HG02884 (cell line): ENCODE data around the gene OR11A1.
"Not testable (repeated sequence)": the region's sequence is repeated elsewhere in the genome, so short reads cannot be mapped to it uniquely, and the experiment has no call there.

Experiments
- ATAC-seq: cut with Tn5 transposase; IDR thresholded peaks from one replicate; pipeline ENCODE4 v1.9.1; 2021; ENCODE audit warnings: mild to moderate bottlenecking, moderate library complexity; ENCODE audit not compliant: unreplicated experiment

Gene OR11A1

GRCh38 chr6:29479560-29479959 lies 22.7 kb upstream of the OR11A1 start:
- no peak for ATAC-seq

- ATAC-seq, result no peak
Measured at GRCh38 chr6:29478740-29479139, 21.9 kb upstream of the OR11A1 start.

- no peak for ATAC-seq
Measured at GRCh38 chr6:29477923-29478450, 21.1 kb upstream of the OR11A1 start.

- no peak for ATAC-seq
Measured at GRCh38 chr6:29474996-29475395, 18.1 kb upstream of the OR11A1 start.

GRCh38 chr6:29466241-29466640 lies 9.4 kb upstream of the OR11A1 start:
- ATAC-seq, result no peak

- no peak for ATAC-seq
Measured at GRCh38 chr6:29465801-29466200, 8.9 kb upstream of the OR11A1 start.

- no peak for ATAC-seq
Measured at GRCh38 chr6:29465279-29465678, 8.4 kb upstream of the OR11A1 start.

GRCh38 chr6:29462022-29462421 lies 5.2 kb upstream of the OR11A1 start:
- ATAC-seq, result no peak

- ATAC-seq, result no peak
Measured at GRCh38 chr6:29461021-29461814, 4.3 kb upstream of the OR11A1 start.

- ATAC-seq, result no peak
Measured at GRCh38 chr6:29451471-29452193, 5.2 kb downstream of the OR11A1 start.

GRCh38 chr6:29447670-29448069 lies 9.2 kb downstream of the OR11A1 start:
- no peak for ATAC-seq

- not testable (repeated sequence) for ATAC-seq
Measured at GRCh38 chr6:29444031-29444430, 12.8 kb downstream of the OR11A1 start.

- ATAC-seq, result no peak
Measured at GRCh38 chr6:29442719-29443118, 14.2 kb downstream of the OR11A1 start.

GRCh38 chr6:29439006-29439405 lies 17.9 kb downstream of the OR11A1 start, which contains the start of gene OR10C1:
Gene OR10C1, plus strand, starts transcription at chr6:29439306. Its CDS starts 710 bp downstream, at chr6:29440016.
- ATAC-seq, result no peak

GRCh38 chr6:29436730-29437129 lies 20.1 kb downstream of the OR11A1 start:
- not testable (repeated sequence) for ATAC-seq

GRCh38 chr6:29426654-29427053 lies 30.2 kb downstream of the OR11A1 start:
- ATAC-seq, result no peak

- ATAC-seq, result no peak
Measured at GRCh38 chr6:29425075-29425474, 31.8 kb downstream of the OR11A1 start.

- ATAC-seq, result no peak
Measured at GRCh38 chr6:29424575-29424974, 32.3 kb downstream of the OR11A1 start.

GRCh38 chr6:29424168-29424567 lies 32.7 kb downstream of the OR11A1 start:
- no peak for ATAC-seq

GRCh38 chr6:29419516-29419915 lies 37.4 kb downstream of the OR11A1 start:
- no peak for ATAC-seq

- no peak for ATAC-seq
Measured at GRCh38 chr6:29414588-29414987, 42.3 kb downstream of the OR11A1 start, which contains the start of gene OR12D1. Gene OR12D1, plus strand, starts transcription at chr6:29414928.

GRCh38 chr6:29403801-29404200 lies 53.1 kb downstream of the OR11A1 start:
- ATAC-seq, result no peak
